GM18498 (cell line): ENCODE measurements around the gene RMC1.

Source experiments
- ATAC-seq: cut with Tn5 transposase; IDR thresholded peaks from one replicate; pipeline ENCODE4 v1.9.1; 2021; ENCODE audit warnings: mild to moderate bottlenecking, moderate library complexity; ENCODE audit not compliant: unreplicated experiment

Gene RMC1

DNA sequence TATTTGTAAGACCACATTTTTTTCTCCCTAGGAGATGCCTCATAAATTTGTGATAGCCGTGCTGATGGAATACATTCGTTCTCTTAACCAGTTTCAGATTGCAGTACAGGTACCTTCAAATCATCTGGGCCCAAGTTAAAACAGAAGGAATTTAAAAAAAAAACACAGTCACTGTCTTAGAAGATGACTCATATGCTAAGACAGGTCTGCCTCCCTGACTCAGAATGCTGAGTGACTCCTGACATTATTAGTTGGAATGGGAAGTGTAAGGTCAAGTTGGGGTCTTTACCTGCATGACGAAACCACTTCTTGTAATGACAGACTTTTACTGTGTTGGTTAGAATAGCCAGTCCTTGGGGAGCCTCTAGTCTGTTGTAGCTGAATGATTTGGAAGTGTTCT, 26.3 kb downstream of the RMC1 start:
- ATAC-seq: no peak

DNA sequence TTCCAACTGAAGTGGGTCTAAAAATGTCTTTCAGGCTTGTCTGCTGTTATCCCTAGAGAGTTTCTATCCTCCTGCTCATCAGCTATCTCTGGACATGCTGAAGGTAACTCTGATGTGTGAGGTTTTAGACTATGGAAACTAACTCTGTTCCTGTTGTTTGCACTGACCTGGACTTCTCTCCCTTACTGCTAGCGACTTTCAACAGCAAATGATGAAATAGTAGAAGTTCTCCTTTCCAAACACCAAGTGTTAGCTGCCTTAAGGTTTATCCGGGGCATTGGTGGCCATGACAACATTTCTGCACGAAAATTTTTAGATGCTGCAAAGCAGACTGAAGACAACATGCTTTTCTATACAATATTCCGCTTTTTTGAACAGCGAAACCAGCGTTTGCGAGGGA, 26.9 kb downstream of the RMC1 start:
- ATAC-seq: no peak

DNA sequence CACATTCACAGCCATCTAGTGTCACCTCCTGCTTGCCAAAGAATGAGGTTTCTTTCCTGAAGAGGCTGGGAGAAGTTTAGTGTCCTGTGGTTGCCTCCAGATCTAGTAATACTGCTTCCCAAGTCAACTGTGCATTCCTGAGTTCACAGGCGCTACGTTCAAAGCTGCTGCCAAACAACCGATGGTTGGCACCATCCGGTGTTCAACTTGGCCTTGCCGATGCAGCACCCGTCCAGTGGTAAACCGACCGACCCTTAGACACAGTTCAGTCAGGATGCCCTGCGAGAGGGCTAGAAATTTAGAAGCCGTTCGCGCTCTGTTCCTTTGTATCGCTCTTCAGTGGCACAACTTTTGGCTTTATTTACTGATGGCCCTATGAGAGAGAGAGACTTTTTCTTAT, 28.6 kb downstream of the RMC1 start:
- no peak for ATAC-seq

DNA sequence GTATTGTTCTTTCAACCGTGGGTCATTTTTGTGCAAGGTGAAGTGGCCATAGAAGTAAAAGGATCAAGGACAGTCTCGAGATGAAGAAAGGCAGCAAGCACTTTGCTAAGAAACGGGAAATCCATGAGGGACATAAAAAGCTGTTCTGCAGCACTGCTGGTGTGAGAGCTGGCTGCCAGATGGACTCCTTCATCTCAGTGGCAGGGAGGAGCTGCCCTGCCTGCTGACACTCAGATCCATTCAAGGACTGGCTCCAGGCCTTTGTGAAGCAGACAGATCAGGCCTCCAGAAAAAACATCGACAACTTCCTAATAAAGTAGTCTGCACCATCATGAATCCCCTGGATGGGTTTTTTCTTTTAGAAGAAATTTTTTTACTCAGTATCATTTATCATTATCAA, 29.5 kb downstream of the RMC1 start:
- ATAC-seq: no peak

DNA sequence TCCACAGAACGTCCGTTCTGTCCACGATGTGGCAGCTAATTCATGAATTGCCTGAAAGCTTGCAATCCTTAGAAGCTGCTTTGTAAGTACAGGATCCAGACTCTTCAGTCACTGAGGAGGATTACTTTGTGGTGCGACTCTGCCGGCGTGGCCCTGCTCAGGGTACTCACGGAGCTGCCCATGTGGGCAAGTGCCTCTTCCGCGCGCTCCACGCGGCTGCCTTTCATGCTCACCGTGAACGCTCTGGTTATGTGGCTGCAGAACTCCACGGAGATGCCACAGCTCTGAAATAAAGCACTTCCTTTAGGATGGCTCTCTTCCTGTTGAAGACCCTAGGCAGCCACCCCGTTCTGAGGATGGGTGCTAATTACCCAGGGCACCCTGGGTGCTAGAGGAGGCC, 31.0 kb downstream of the RMC1 start:
- no peak for ATAC-seq

DNA sequence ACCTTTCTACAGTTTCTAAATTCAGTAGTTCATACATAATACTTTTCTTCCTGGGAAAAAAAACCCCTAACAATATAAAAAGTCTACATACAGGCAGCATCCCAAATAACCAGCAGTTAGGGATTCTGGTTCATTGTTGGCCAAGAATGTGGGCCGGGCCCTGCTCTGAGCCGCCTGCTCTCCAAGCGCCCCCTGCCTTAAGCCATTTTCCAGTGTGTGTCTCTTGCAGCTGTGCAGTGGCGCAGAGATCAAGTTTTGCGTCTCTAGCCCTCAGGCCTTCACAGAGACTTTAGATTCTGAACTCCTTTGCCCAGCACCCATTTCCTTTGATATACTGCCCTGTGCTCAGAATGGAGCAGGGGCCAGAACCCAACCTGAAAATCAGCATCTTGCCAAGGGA, 32.9 kb downstream of the RMC1 start:
- ATAC-seq: no peak

DNA sequence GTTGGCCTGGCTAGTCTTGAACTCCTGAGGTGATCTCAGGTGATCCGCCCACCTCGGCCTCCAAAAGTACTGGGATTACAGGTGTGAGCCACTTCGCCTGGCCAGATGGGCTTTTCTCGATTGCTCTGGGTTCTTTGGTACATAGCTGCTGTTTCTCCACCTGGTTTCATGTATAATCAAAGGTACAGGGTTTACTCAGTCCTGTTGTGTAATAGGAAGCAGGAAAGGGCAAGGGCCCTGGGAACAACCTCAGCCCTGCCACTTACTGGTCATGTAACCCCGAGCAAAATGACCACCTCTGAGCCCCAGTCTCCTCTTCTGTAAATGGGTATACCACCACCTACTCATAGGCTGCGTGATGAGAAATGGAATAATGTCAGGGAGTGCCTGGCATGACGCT, 34.0 kb downstream of the RMC1 start:
- no peak for ATAC-seq

DNA sequence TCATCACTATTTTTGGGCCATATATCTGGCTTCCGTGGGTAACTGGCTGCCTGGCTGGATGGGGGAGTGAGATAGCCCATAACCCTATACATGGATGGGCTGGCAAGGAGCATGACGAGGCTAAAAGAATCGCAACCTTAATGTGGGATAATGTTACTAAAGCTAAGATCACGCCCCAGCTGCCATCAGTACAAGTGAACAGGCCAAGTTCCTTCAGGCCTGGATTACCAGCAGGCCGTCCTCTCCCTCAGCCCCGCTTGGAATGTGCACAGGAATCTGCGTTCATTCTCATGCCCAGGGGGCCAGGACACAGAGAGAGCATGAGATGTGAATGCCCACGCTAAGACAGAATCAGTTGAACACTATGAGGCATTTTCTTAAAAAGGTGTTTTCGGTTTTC, 34.7 kb downstream of the RMC1 start:
- ATAC-seq: no peak

DNA sequence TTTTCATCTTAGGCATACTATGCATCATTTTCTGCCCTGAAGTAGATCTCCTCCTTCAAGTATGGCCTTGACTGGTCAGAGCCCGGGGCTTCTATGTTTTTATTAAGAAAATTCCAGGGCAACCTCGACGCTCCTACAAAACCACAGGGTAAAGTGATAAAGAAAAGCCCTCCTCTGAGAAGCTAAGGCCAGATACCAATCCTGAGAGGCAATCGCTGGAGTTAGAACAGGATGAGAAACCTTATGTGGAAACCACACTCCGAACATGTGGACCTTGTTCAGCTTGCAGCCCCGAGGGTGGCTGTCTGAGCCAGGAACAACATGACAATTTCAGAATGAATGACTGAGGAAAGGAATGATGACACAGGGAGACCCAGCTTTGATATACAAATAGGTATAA, 35.6 kb downstream of the RMC1 start:
- ATAC-seq: no peak

DNA sequence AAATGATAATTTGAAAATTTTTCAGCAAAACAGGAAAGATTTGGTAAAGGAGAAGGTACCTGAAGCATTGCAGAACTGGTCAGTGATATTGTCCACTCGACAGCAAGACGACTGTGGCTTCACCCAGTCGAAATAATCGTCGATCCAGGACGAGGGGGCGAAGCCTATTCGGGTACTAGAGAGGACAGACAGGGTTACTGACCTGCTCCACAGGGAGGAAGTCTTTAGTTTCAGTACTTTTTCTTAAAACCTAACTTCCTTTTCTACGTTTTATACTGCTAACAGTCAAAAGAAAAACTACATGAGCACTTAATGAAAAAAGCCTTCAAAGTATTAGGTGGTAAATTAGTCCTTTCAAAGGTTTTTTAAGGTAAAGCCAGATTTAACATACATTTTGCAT, 36.0 kb downstream of the RMC1 start:
- ATAC-seq: no peak

DNA sequence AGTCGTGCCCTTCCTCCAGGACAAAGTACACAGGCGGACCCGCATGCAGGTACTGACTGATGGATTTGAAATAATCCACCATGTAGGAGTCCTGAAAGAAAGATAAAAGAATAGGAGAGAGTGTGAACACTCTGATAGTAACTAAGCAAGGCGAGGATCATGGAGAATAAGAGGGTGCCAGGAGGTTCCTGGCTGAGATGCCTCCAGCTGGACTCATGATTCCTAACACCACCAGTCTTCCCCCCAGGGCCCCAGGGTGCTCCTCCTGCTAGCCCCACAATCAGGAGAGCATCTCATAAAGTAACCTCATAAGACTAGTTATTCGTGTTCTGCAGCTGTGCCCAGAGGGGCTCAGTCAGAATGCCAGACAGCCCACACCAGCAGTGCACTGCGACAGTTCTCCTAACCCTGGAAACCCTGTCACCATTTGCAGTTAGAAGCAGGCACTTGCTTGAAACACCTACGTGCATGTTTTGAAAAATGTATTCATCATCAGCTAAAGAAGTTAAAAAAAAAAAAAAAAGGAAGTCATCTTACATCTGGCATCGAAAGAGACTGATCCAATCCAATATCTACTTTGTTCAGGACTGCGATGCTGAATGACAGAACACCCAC, 36.7 kb downstream of the RMC1 start:
- ATAC-seq: no peak

DNA sequence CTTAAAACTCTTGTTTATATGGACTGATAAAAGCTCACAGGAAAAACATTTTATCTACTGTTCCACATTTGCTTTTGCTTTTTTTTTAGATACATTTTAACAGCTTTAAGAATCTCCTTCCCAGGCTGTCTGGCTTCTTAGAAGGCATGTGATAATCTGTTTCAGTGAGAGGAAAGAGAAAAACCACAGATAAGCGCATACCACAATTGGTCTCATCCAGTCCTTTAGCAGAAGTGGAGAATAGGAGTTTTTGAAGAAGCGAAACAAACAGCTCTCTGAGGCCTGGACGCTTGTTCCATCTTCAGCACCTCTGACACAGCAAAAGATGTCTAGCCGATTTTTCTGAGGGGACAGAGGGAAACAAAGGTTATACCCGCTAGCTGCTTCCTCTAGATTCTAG, 37.6 kb downstream of the RMC1 start:
- peak; percentile 73 for ATAC-seq

DNA sequence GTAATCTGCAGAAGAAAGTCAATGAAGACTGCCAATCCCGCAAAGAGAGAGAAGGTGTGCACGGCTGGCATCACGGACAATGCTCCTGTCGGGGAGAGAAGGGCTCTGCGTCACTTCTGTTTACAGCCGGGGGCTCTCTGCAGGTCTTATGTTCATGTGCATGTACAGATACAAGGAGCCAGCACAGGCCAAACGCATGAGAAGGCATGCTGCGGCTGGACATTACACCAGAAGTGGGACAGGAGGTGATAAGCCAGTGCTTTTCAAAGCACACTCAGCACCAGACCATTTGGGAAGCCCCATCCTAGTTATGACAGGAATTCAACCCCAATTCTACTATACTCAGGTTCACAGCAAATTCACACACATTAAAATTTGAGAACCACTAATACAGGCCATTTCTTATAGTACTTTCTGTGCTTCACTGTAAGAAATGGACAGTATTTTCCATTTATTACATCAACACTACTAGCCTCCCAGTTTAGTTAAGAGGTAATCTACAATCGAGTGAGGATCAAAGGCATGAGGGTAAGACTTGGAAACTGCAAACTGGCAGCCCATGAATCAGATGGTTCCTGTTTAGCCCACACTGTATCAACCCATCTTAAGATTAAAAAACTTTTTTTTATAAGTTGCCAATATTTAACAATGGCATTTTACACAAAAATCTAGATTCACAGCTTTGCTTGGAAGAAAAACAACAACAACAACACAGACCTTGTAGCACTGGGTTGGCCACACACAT, 38.2 kb downstream of the RMC1 start:
- no peak for ATAC-seq

DNA sequence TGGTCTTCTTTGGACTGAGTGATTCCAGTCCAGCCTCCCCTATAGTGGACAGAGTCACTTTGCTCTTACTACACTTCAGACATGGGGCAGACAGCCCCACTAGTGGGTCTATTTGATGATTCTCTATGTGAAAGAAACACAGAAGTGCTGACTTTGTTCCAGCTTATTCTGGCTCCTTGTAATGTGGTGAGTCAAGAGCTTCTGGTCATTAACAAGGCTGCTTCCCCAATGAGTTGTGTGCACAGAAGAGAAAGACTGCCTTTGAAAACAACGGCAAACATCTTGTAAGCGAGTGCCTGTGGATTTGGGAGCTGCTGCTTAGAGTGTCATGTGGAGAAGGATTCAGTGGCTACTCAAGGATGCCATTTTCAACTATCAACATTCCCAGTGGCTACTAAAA, 39.1 kb downstream of the RMC1 start:
- ATAC-seq: no peak

DNA sequence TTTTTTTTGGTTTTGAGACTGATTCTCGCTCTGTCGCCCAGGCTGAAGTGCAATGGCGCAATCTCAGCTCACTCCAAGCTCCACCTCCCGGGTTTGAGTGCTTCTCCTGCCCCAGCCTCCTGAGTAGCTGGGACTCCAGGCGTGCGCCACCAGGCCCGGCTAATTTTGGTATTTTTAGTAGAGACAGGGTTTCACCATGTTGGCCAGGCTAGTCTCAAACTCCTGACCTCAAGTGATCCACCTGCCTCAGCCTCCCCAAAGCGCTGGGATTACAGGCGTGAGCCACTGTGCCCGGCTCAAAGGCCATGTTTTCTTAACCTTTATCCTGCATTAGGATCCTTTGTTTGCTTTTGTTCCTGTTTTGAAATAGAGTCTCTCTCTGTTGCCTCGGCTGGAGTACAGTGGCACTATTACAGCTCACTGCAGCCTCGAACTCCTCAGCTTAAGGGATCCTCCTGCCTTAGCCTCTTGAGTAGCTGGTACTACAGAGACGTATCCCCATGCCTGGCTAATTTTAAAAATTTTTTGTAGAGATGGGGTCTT, 42.0 kb downstream of the RMC1 start:
- no peak for ATAC-seq

DNA sequence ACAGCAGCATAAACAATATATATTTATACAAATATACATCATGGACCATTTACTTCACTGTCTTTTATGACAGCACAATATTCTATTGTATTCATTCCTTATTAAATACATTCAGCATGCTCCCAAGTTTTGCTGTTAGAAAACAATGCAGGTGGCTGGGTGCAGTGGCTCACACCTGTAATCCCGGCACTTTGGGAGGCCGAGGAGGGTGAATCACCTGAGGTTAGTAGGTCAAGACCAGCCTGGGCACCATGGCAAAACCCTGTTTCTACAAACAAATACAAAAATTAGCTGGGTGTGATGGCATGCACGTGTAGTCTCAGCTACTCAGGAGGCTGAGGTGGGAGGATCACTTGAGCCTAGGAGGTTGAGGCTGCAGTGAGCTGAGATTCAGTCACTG, 44.0 kb downstream of the RMC1 start:
- no peak for ATAC-seq

DNA sequence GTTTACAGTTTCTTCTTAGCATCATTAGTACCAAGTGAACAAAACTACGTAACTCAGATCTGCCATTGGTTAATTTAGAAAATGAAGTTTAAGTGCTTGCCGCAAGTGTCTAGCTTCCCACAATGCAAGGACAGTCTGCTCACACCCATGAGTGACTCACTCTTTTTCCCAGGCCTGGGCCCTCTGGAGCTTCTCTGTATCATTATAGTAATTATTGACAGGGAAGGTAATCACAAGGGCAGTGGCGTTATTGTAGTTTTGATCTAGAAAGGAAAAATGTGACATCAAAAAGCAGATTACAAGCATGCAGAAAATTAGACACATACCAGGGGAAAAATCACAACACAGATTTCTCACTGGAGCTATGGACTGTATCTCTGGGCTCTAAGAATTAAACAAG, 44.5 kb downstream of the RMC1 start:
- ATAC-seq: no peak

DNA sequence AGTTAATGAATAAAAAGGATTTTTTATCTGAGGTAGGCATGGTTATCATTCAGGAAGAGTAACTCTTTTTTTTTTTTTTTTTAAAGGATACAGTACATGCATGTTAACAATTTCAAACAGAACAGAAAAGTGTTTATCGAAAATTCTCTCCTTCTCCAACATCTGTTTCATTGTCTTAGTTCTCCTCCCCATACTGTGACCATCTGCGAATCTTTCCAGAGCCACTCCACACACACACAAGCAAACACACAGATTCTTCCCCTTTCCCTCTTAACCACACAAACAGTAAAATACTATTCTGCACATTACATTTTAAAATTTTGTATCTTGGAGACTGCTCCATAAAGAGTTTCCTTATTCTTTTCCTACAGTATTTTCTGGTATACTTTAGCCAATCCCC, 45.0 kb downstream of the RMC1 start:
- no peak for ATAC-seq

DNA sequence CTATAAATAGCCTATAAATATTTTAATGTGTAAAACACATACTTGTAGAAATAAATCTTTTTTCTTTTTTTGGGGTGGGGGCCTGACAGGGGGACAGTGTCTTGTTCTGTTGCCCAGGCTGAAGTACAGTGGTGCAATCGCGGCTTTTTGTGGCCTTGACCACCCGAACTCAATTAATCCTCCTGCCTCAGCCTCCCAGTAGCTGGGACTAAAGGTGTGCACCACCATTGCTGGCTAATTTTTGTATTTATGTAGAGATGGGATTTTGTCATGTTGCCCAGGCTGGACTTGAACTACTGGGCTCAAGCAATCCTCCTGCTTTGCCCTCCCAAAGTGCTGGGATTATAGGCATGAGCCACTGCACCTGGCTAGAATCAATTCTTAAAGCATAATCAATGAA, 45.4 kb downstream of the RMC1 start:
- ATAC-seq: no peak

DNA sequence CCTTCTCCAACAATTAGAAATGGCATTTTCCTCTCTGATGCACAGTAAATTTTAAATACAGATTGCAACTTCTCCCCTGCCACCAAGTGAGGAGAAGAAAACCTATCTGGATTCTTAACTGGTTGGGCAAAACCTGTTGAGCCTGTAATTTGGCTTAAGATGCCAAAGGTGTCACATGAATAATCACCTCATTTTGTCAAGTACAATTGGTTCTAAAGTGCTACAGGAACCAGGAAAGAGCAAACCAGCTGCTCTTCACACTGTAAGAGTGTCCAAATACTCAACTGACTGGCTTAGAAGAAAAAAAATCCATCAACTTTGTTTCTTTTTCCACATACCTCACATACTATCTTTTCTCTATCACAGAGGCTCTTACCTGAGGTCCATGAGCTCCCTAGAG, 47.6 kb downstream of the RMC1 start:
- no peak for ATAC-seq

DNA sequence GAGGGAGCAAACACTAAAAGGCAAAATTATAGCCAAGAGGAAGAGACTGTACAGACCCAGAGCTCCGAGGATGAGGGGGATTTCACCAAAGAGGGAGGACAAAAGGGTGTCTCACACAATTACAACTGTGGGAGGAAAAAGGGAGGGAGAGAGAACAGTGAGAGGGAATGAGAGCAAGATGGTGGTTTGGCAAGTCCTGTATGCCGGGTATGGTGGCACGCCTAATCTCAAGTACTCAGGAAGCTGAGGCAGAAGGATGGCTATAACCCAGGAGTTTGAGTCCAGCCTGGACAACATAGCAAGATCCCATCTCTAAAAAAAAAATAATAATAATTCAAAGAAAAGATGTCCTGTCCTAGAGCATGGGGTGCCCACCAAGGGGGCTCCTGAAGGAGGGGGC, 48.7 kb downstream of the RMC1 start:
- ATAC-seq: no peak

DNA sequence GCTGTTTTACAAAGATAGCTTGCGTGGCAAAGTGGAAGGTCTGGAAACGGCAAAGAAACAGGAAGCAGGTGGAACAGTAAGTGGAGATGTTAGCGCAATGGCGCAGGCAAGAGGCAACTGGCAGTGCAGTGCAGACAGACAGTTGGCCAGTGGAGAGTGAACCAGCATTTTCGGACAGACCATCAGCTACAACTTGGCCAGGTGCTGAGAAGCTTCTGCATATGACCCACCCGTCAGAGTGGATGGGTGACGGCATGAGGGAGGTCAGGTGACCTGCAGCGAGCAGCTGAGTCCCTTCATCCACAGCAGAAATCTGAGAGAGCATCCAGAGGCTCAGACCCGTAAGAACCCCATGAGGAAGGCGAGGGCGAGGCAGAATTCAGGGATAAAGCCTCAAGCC, 49.2 kb downstream of the RMC1 start:
- no peak for ATAC-seq

DNA sequence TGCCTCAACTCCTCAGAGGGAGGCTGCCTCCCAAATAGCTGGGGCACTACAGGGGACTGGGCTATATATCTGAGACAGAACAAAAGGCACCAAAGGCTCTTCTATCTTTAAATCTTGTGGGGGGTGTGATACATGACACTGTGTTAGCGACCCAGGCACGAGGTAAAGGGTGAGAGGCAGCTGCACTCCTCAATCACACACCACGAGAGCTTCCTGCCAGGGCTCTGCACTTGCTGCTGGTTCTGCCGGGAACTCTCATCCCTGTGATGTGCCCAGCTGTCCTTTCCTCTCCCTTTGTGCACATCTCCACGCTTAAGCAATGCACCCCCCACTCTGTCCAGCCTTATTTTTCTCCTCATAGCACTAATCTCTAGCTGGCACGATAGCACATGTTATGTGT, 50.6 kb downstream of the RMC1 start:
- ATAC-seq: no peak
